Measurements from ENCODE around the gene VPS13C. TPM values are rescaled to one million over a fixed set of nuclear protein-coding genes. Genes with fewer than 3 reads are reported as not detected.

VPS13C gene
- total RNA-seq, 1 donor from 2014 or later: 35.0 TPM

GRCh38 chr15:61996056-61996635, 64.1 kb downstream of the VPS13C start:
- H3K27me3 ChIP-seq (ENCODE audit: control insufficient read depth, insufficient read depth, low read length): no peaks in the 10 kb centered on the region
- TF ChIP-seq CTCF (IDR thresholded peaks at IDR 0.05; ENCODE audit: insufficient read depth, low read length, severe bottlenecking): no peak
- no peak for DNase-seq (ENCODE audit: low read depth)
- no peaks in the 10 kb centered on the region for H3K36me3 ChIP-seq (ENCODE audit: control insufficient read depth, insufficient read depth, low read length)
- FAIRE-seq: no peak
- H3K4me3 ChIP-seq (ENCODE audit: low read depth, low read length): no peak overlapping the region

GRCh38 chr15:61994216-61994615, 66.0 kb downstream of the VPS13C start:
- no peak overlapping the region for H3K4me3 ChIP-seq (ENCODE audit: low read depth, low read length)
- FAIRE-seq (no peak), DNase-seq (ENCODE audit: low read depth) (peak; percentile 73)
- no peaks in the 10 kb centered on the region for H3K27me3 ChIP-seq (ENCODE audit: control insufficient read depth, insufficient read depth, low read length)
- H3K36me3 ChIP-seq (ENCODE audit: control insufficient read depth, insufficient read depth, low read length): peaks cover 1% of the 10 kb centered on the region
- TF ChIP-seq CTCF (IDR thresholded peaks at IDR 0.05; ENCODE audit: insufficient read depth, low read length, severe bottlenecking): no peak

- DNase-seq (ENCODE audit: low read depth): no peak
- FAIRE-seq: no peak
- H3K4me3 ChIP-seq (ENCODE audit: low read depth, low read length): no peak overlapping the region
- H3K27me3 ChIP-seq (ENCODE audit: control insufficient read depth, insufficient read depth, low read length): no peaks in the 10 kb centered on the region
- no peak for TF ChIP-seq CTCF (IDR thresholded peaks at IDR 0.05; ENCODE audit: insufficient read depth, low read length, severe bottlenecking)
- H3K36me3 ChIP-seq (ENCODE audit: control insufficient read depth, insufficient read depth, low read length): peaks cover 1% of the 10 kb centered on the region
Measured at GRCh38 chr15:61992518-61992917, 67.7 kb downstream of the VPS13C start.

GRCh38 chr15:61989667-61990066, 70.6 kb downstream of the VPS13C start:
- DNase-seq (ENCODE audit: low read depth) (peak; percentile 2), FAIRE-seq (no peak)
- TF ChIP-seq CTCF (IDR thresholded peaks at IDR 0.05; ENCODE audit: insufficient read depth, low read length, severe bottlenecking): no peak
- Histone ChIP-seq H3K36me3 (ENCODE audit: control insufficient read depth, insufficient read depth, low read length) (peaks cover 1% of the 10 kb centered on the region), H3K4me3 (ENCODE audit: low read depth, low read length) (no peak overlapping the region), H3K27me3 (ENCODE audit: control insufficient read depth, insufficient read depth, low read length) (no peaks in the 10 kb centered on the region)

GRCh38 chr15:61987824-61988223, 72.4 kb downstream of the VPS13C start:
- Histone ChIP-seq H3K4me3 (ENCODE audit: low read depth, low read length) (no peak overlapping the region), H3K36me3 (ENCODE audit: control insufficient read depth, insufficient read depth, low read length) (peaks cover 1% of the 10 kb centered on the region), H3K27me3 (ENCODE audit: control insufficient read depth, insufficient read depth, low read length) (no peaks in the 10 kb centered on the region)
- DNase-seq (ENCODE audit: low read depth): no peak
- TF ChIP-seq CTCF (IDR thresholded peaks at IDR 0.05; ENCODE audit: insufficient read depth, low read length, severe bottlenecking): no peak
- FAIRE-seq: no peak

GRCh38 chr15:61983081-61983480, 77.2 kb downstream of the VPS13C start:
- H3K36me3 ChIP-seq (ENCODE audit: control insufficient read depth, insufficient read depth, low read length): no peaks in the 10 kb centered on the region
- H3K4me3 ChIP-seq (ENCODE audit: low read depth, low read length): no peak overlapping the region
- no peaks in the 10 kb centered on the region for H3K27me3 ChIP-seq (ENCODE audit: control insufficient read depth, insufficient read depth, low read length)
- FAIRE-seq (no peak), DNase-seq (ENCODE audit: low read depth) (peak; percentile 72)
- no peak for TF ChIP-seq CTCF (IDR thresholded peaks at IDR 0.05; ENCODE audit: insufficient read depth, low read length, severe bottlenecking)

Data from bronchial epithelial cell (primary cell).